ENCODE measurements around the gene NTSR1. TPM values are rescaled to one million over a fixed set of nuclear protein-coding genes. Genes with fewer than 3 reads are reported as not detected.

The NTSR1 gene
- polyA plus RNA-seq, 1 donor from 2014 or later = 0.05 TPM

GRCh38 chr20:62772619-62772989 is 64.0 kb downstream of the NTSR1 start:
- H3K36me3 ChIP-seq (ENCODE audit: insufficient read depth, low read length) = no peaks in the 10 kb centered on the region
- H2AFZ ChIP-seq (ENCODE audit: low read depth, low read length) = no peak overlapping the region
- H3K27me3 ChIP-seq (ENCODE audit: insufficient read depth, low read depth, low read length) = no peaks in the 10 kb centered on the region
- H3K9me3 ChIP-seq (ENCODE audit: low read length) = no peaks in the 10 kb centered on the region
- H3K27ac ChIP-seq (ENCODE audit: low read length) = no peak overlapping the region
- H4K20me1 ChIP-seq (ENCODE audit: insufficient read depth) = no peaks in the 10 kb centered on the region
- H3K9ac ChIP-seq (ENCODE audit: low read length) = no peak overlapping the region
- H3K9me2 ChIP-seq (ENCODE audit: insufficient read depth, low read length) = no peaks in the 10 kb centered on the region
- no peaks in the 10 kb centered on the region for H3F3A ChIP-seq (ENCODE audit: insufficient read depth, low read length, poor library complexity, severe bottlenecking)
- TF ChIP-seq MXI1 (conservative IDR thresholded peaks at IDR 0.05; ENCODE audit: poor library complexity, severe bottlenecking) (no peak), EZH2 (IDR thresholded peaks at IDR 0.05; ENCODE audit: borderline replicate concordance, insufficient read depth, low read length, poor library complexity, severe bottlenecking) (no peak), SMC3 (conservative IDR thresholded peaks at IDR 0.05; ENCODE audit: poor library complexity) (no peak), RAD21 (conservative IDR thresholded peaks at IDR 0.05) (no peak), TAF1 (IDR thresholded peaks at IDR 0.05; ENCODE audit: low read depth) (no peak), EP300 (conservative IDR thresholded peaks at IDR 0.05; ENCODE audit: poor library complexity, severe bottlenecking) (no peak), POLR2AphosphoS5 (IDR thresholded peaks at IDR 0.05) (no peak), CTCF (IDR thresholded peaks at IDR 0.05; ENCODE audit: poor library complexity, severe bottlenecking) (no peak), REST (IDR thresholded peaks at IDR 0.05; ENCODE audit: borderline replicate concordance) (no peak)
- H3K4me2 ChIP-seq (ENCODE audit: low read length) = no peak overlapping the region
- no peaks in the 10 kb centered on the region for H3K79me2 ChIP-seq (replicated peaks; ENCODE audit: insufficient read depth, low read length)
- no peak overlapping the region for H3K4me3 ChIP-seq (ENCODE audit: low read length)

- H3K27me3 ChIP-seq (ENCODE audit: insufficient read depth, low read depth, low read length) = no peaks in the 10 kb centered on the region
- no peak overlapping the region for H3K4me3 ChIP-seq (ENCODE audit: low read length)
- no peak for TF ChIP-seq RAD21 (conservative IDR thresholded peaks at IDR 0.05)
- TF ChIP-seq POLR2AphosphoS5 (IDR thresholded peaks at IDR 0.05) = no peak
- TF ChIP-seq TAF1 (IDR thresholded peaks at IDR 0.05; ENCODE audit: low read depth) = no peak
- no peak for TF ChIP-seq REST (IDR thresholded peaks at IDR 0.05; ENCODE audit: borderline replicate concordance)
- no peak for TF ChIP-seq EP300 (conservative IDR thresholded peaks at IDR 0.05; ENCODE audit: poor library complexity, severe bottlenecking)
- TF ChIP-seq EZH2 (IDR thresholded peaks at IDR 0.05; ENCODE audit: borderline replicate concordance, insufficient read depth, low read length, poor library complexity, severe bottlenecking) = no peak
- no peak for TF ChIP-seq CTCF (IDR thresholded peaks at IDR 0.05; ENCODE audit: poor library complexity, severe bottlenecking)
- no peak for TF ChIP-seq MXI1 (conservative IDR thresholded peaks at IDR 0.05; ENCODE audit: poor library complexity, severe bottlenecking)
- TF ChIP-seq SMC3 (conservative IDR thresholded peaks at IDR 0.05; ENCODE audit: poor library complexity) = no peak
- no peaks in the 10 kb centered on the region for H3K9me3 ChIP-seq (ENCODE audit: low read length)
- no peaks in the 10 kb centered on the region for H3K9me2 ChIP-seq (ENCODE audit: insufficient read depth, low read length)
- H3K27ac ChIP-seq (ENCODE audit: low read length) = peak overlapping the region; percentile 68
- H4K20me1 ChIP-seq (ENCODE audit: insufficient read depth) = no peaks in the 10 kb centered on the region
- no peaks in the 10 kb centered on the region for H3K36me3 ChIP-seq (ENCODE audit: insufficient read depth, low read length)
- H3F3A ChIP-seq (ENCODE audit: insufficient read depth, low read length, poor library complexity, severe bottlenecking) = no peaks in the 10 kb centered on the region
- H3K9ac ChIP-seq (ENCODE audit: low read length) = no peak overlapping the region
- H3K79me2 ChIP-seq (replicated peaks; ENCODE audit: insufficient read depth, low read length) = no peaks in the 10 kb centered on the region
- no peak overlapping the region for H2AFZ ChIP-seq (ENCODE audit: low read depth, low read length)
- no peak overlapping the region for H3K4me2 ChIP-seq (ENCODE audit: low read length)
Measured at GRCh38 chr20:62772990-62773844, 64.6 kb downstream of the NTSR1 start.

Data from neural cell (in vitro differentiated cells).